Mesothelial cell of epicardium (in vitro differentiated cells): ENCODE results near the gene TMEM239. TPM values are rescaled to one million over a fixed set of nuclear protein-coding genes. Genes with fewer than 3 reads are reported as not detected.
"Not testable (repeated sequence)": the region's sequence is repeated elsewhere in the genome, so short reads cannot be mapped to it uniquely, and the experiment has no call there.

ENCODE experiments used
- DNase-seq, 2 experiments: peaks; one replicate each; pipeline ENCODE4 v3.0.0; 2021; ENCODE audit warnings: low spot score in 2 of 2; ENCODE audit not compliant: unreplicated experiment in 2 of 2
- H3K27ac Mint-ChIP-seq: 2 replicates; pipeline ENCODE4 v1.8.0; 2021; ENCODE audit warnings: mixed read lengths
- H3K27me3 Mint-ChIP-seq: 2 replicates; pipeline ENCODE4 v1.8.0; 2021; ENCODE audit warnings: low read depth, mixed read lengths
- H3K36me3 Mint-ChIP-seq: 2 replicates; pipeline ENCODE4 v1.8.0; 2021; ENCODE audit warnings: mixed read lengths
- H3K4me1 Mint-ChIP-seq: 2 replicates; pipeline ENCODE4 v1.8.0; 2021; ENCODE audit warnings: mixed read lengths
- H3K4me3 Mint-ChIP-seq: 2 replicates; pipeline ENCODE4 v1.8.0; 2021; ENCODE audit warnings: mild to moderate bottlenecking, moderate library complexity, mixed read lengths
- H3K9me3 Mint-ChIP-seq: 2 replicates; pipeline ENCODE4 v1.8.0; 2021; ENCODE audit warnings: mixed read lengths
- total RNA-seq: library from RNA; stranded (reverse); gene quantifications from 3 replicates; pipeline ENCODE4 v1.2.1, GENCODE V29; 2021
- TF ChIP-seq, protein P1 (sequence below): fragments of 200-600 bp; sonication (generic); IDR thresholded peaks from one replicate; pipeline ENCODE4 v1.5.0; 2021; ENCODE audit warnings: antibody characterized with exemption; ENCODE audit not compliant: unreplicated experiment

Gene TMEM239
- not detected in 3 replicates for total RNA-seq

DNA sequence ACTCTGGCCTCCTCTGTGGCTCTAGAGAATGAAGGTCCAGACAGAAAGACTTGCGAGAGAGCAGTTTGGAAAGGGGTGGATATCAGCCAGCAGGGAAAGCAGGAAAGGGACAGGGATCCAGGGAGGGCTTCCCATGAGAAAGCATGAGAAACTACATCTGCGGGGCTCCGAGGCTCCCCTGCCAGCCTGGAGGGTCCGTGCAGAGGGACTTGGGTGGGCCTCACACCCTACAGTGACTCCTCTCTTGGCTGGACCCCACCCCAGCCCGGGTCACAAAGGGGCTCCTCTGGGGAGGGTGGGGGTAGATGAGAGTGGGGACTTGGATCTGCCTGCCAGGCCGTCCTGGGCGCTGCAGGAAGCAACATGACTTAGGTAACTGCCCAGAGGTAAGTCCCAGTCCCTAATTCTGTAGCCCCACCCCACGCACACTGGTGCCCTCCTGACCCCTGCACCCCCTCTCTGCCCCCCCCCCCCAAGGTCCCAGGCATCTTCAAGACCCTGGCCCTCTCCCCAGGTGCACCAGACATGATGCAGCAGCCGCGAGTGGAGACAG, at the start of gene TMEM239:
TMEM239 (plus strand) TSS at position 335 of the 553 bp plus-strand sequence; CDS start at position 526, 191 bp downstream.
- no peak for DNase-seq
- Mint-ChIP-seq H3K4me1 (peaks cover 38% of the 10 kb centered on the region), H3K27me3 (no peaks in the 10 kb centered on the region)

GRCh38 chr20:2767768-2768631, 48.2 kb upstream of the TMEM239 start:
- H3K27ac Mint-ChIP-seq, result no peak overlapping the region
- H3K4me1 Mint-ChIP-seq, result peaks cover 4% of the 10 kb centered on the region
- H3K36me3 Mint-ChIP-seq, result no peaks in the 10 kb centered on the region
- TF ChIP-seq, protein P1, sequence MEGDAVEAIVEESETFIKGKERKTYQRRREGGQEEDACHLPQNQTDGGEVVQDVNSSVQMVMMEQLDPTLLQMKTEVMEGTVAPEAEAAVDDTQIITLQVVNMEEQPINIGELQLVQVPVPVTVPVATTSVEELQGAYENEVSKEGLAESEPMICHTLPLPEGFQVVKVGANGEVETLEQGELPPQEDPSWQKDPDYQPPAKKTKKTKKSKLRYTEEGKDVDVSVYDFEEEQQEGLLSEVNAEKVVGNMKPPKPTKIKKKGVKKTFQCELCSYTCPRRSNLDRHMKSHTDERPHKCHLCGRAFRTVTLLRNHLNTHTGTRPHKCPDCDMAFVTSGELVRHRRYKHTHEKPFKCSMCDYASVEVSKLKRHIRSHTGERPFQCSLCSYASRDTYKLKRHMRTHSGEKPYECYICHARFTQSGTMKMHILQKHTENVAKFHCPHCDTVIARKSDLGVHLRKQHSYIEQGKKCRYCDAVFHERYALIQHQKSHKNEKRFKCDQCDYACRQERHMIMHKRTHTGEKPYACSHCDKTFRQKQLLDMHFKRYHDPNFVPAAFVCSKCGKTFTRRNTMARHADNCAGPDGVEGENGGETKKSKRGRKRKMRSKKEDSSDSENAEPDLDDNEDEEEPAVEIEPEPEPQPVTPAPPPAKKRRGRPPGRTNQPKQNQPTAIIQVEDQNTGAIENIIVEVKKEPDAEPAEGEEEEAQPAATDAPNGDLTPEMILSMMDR, result no peak
- no peak for DNase-seq
- no peak overlapping the region for H3K4me3 Mint-ChIP-seq
- H3K27me3 Mint-ChIP-seq, result peaks cover 35% of the 10 kb centered on the region
- no peaks in the 10 kb centered on the region for H3K9me3 Mint-ChIP-seq

More for the DNA sequence above, at the start of gene TMEM239:
- H3K27ac Mint-ChIP-seq, result peak within 1 kb of the TSS; percentile 86
- peaks cover 17% of the 10 kb centered on the region for H3K9me3 Mint-ChIP-seq
- H3K4me3 Mint-ChIP-seq, result no peak within 1 kb of the TSS
- TF ChIP-seq, protein P1, result no peak
- no peaks in the 10 kb centered on the region for H3K36me3 Mint-ChIP-seq

- Mint-ChIP-seq H3K4me3 (no peak overlapping the region), H3K27me3 (peaks cover 31% of the 10 kb centered on the region), H3K27ac (no peak overlapping the region), H3K9me3 (no peaks in the 10 kb centered on the region), H3K4me1 (no peaks in the 10 kb centered on the region), H3K36me3 (no peaks in the 10 kb centered on the region)
- DNase-seq, result no peak
- TF ChIP-seq, protein P1, result no peak
Observed at GRCh38 chr20:2768632-2769015, 47.5 kb upstream of the TMEM239 start.

- not testable (repeated sequence) for H3K9me3 Mint-ChIP-seq, DNase-seq, H3K27ac Mint-ChIP-seq, H3K4me3 Mint-ChIP-seq, H3K36me3 Mint-ChIP-seq, H3K4me1 Mint-ChIP-seq
- peaks cover 26% of the 10 kb centered on the region for H3K27me3 Mint-ChIP-seq
Observed at GRCh38 chr20:2770091-2770490, 46.1 kb upstream of the TMEM239 start.

- no peak overlapping the region for H3K27ac Mint-ChIP-seq
- TF ChIP-seq, protein P1, result no peak
- H3K9me3 Mint-ChIP-seq, result peaks cover 5% of the 10 kb centered on the region
- H3K36me3 Mint-ChIP-seq, result no peaks in the 10 kb centered on the region
- no peak for DNase-seq
- peaks cover 27% of the 10 kb centered on the region for H3K27me3 Mint-ChIP-seq
- no peaks in the 10 kb centered on the region for H3K4me1 Mint-ChIP-seq
- H3K4me3 Mint-ChIP-seq, result no peak overlapping the region
Observed at GRCh38 chr20:2771631-2772080, 44.5 kb upstream of the TMEM239 start.

DNA sequence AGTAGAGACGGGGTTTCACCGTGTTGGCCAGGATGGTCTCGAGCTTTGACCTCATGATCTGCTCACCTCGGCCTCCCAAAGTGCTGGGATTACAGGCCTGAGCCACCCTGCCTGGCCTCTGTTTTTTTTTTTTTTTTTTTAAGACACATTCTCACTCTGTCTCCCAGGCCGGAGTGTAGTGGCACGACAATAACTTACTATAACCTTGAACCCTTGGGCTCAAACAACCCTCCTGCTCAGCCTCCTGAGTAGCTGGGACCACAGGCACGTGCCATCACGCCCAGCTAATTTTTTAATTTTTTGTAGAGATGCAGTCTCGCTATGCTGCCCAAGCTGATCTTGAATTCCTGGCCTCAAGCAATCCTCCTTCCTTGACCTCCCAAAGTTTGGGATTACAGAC, 42.4 kb upstream of the TMEM239 start:
- TF ChIP-seq, protein P1, result no peak

More for the DNA sequence above, 42.4 kb upstream of the TMEM239 start:
- H3K36me3 Mint-ChIP-seq, result no peaks in the 10 kb centered on the region
- DNase-seq, result no peak
- no peak overlapping the region for H3K27ac Mint-ChIP-seq
- peaks cover 8% of the 10 kb centered on the region for H3K9me3 Mint-ChIP-seq
- no peaks in the 10 kb centered on the region for H3K4me1 Mint-ChIP-seq
- H3K27me3 Mint-ChIP-seq, result peaks cover 23% of the 10 kb centered on the region
- H3K4me3 Mint-ChIP-seq, result no peak overlapping the region
